Measurements from ENCODE around the gene ADARB2. TPM values are rescaled to one million over a fixed set of nuclear protein-coding genes. Genes with fewer than 3 reads are reported as not detected.

ADARB2 gene
- total and polyA plus RNA-seq, 4 donors: 0.55 to 0.70 (median 0.59) TPM; not detected in 1

DNA sequence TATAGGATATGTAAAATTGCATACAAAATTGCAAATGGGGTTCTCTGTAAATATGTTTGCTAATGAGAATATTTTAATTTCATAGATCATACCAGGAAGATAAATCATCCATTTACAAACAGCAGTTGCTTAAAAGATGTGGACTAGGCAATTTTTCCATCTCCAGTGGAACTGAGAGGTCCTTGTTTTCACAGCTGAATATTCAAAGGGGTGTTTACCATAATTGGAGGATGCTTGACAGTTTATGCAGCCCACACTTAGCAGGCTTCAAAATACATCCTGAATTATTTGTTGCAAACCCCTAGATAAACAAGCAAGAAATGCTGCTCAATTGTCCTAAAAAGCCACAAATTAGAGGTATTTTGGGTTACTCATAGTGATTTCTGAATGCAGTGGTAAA, 69.9 kb downstream of the ADARB2 start:
- Histone ChIP-seq H3K4me1 (ENCODE audit: control insufficient read depth in 4 of 4, insufficient read depth in 4 of 4, low read length in 3 of 4) (no peaks in the 10 kb centered on the region), H3K9ac (ENCODE audit: low read depth in 1 of 2, low read length in 2 of 2) (no peak overlapping the region)
- no peak for DNase-seq (ENCODE audit: low spot score)

GRCh38 chr10:1666147-1666546, 71.2 kb downstream of the ADARB2 start:
- no peak overlapping the region for H3K4me3 ChIP-seq (ENCODE audit: low read depth in 1 of 3, low read length in 3 of 3)
- TF ChIP-seq, protein P1, sequence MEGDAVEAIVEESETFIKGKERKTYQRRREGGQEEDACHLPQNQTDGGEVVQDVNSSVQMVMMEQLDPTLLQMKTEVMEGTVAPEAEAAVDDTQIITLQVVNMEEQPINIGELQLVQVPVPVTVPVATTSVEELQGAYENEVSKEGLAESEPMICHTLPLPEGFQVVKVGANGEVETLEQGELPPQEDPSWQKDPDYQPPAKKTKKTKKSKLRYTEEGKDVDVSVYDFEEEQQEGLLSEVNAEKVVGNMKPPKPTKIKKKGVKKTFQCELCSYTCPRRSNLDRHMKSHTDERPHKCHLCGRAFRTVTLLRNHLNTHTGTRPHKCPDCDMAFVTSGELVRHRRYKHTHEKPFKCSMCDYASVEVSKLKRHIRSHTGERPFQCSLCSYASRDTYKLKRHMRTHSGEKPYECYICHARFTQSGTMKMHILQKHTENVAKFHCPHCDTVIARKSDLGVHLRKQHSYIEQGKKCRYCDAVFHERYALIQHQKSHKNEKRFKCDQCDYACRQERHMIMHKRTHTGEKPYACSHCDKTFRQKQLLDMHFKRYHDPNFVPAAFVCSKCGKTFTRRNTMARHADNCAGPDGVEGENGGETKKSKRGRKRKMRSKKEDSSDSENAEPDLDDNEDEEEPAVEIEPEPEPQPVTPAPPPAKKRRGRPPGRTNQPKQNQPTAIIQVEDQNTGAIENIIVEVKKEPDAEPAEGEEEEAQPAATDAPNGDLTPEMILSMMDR (IDR thresholded peaks at IDR 0.05; ENCODE audit: low read depth, low read length, missing input control): no peak
- no peak for TF ChIP-seq HNF4G (IDR thresholded peaks at IDR 0.05)
- TF ChIP-seq JUND (IDR thresholded peaks at IDR 0.05): no peak
- no peak for TF ChIP-seq TAF1 (conservative IDR thresholded peaks at IDR 0.05)
- TF ChIP-seq, protein P2, sequence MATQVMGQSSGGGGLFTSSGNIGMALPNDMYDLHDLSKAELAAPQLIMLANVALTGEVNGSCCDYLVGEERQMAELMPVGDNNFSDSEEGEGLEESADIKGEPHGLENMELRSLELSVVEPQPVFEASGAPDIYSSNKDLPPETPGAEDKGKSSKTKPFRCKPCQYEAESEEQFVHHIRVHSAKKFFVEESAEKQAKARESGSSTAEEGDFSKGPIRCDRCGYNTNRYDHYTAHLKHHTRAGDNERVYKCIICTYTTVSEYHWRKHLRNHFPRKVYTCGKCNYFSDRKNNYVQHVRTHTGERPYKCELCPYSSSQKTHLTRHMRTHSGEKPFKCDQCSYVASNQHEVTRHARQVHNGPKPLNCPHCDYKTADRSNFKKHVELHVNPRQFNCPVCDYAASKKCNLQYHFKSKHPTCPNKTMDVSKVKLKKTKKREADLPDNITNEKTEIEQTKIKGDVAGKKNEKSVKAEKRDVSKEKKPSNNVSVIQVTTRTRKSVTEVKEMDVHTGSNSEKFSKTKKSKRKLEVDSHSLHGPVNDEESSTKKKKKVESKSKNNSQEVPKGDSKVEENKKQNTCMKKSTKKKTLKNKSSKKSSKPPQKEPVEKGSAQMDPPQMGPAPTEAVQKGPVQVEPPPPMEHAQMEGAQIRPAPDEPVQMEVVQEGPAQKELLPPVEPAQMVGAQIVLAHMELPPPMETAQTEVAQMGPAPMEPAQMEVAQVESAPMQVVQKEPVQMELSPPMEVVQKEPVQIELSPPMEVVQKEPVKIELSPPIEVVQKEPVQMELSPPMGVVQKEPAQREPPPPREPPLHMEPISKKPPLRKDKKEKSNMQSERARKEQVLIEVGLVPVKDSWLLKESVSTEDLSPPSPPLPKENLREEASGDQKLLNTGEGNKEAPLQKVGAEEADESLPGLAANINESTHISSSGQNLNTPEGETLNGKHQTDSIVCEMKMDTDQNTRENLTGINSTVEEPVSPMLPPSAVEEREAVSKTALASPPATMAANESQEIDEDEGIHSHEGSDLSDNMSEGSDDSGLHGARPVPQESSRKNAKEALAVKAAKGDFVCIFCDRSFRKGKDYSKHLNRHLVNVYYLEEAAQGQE (IDR thresholded peaks at IDR 0.05): no peak
- no peak for TF ChIP-seq YY1 (IDR thresholded peaks at IDR 0.05)
- TF ChIP-seq EGR1 (IDR thresholded peaks at IDR 0.05; ENCODE audit: low read depth in 2 of 2): no peak
- TF ChIP-seq GABPA (IDR thresholded peaks at IDR 0.05 in 1 of 2, conservative IDR thresholded peaks at IDR 0.05 in 1 of 2): no peak
- TF ChIP-seq HNF4A (conservative IDR thresholded peaks at IDR 0.05): no peak
- no peak for TF ChIP-seq RXRA (IDR thresholded peaks at IDR 0.05)
- TF ChIP-seq SP1 (IDR thresholded peaks at IDR 0.05): no peak
- TF ChIP-seq MAX (IDR thresholded peaks at IDR 0.05): no peak
- no peak for TF ChIP-seq FOXA2 (IDR thresholded peaks at IDR 0.05)
- no peak for TF ChIP-seq NR2F2 (IDR thresholded peaks at IDR 0.05)
- no peak for TF ChIP-seq RAD21 (IDR thresholded peaks at IDR 0.05)
- no peaks in the 10 kb centered on the region for H3K4me1 ChIP-seq (ENCODE audit: control insufficient read depth in 4 of 4, insufficient read depth in 4 of 4, low read length in 3 of 4)
- WGBS: 85% methylated on average over 20 of the region's 20 CpGs
- no peaks in the 10 kb centered on the region for H3K9me3 ChIP-seq (ENCODE audit: control insufficient read depth in 4 of 4, low read length in 3 of 4)
- H3K9ac ChIP-seq (ENCODE audit: low read depth in 1 of 2, low read length in 2 of 2): no peak overlapping the region
- DNase-seq (ENCODE audit: low spot score): no peak
- H3K27me3 ChIP-seq (ENCODE audit: control insufficient read depth in 4 of 4, insufficient read depth in 4 of 4, low read length in 3 of 4): no peaks in the 10 kb centered on the region
- no peaks in the 10 kb centered on the region for H3K36me3 ChIP-seq (ENCODE audit: control insufficient read depth in 4 of 4, insufficient read depth in 3 of 4, low read depth in 1 of 4, low read length in 3 of 4)
- H3K27ac ChIP-seq (ENCODE audit: low read depth in 1 of 2, low read length in 2 of 2): no peak overlapping the region

More for the DNA sequence above, 69.9 kb downstream of the ADARB2 start:
- Histone ChIP-seq H3K27me3 (ENCODE audit: control insufficient read depth in 4 of 4, insufficient read depth in 4 of 4, low read length in 3 of 4) (no peaks in the 10 kb centered on the region), H3K36me3 (ENCODE audit: control insufficient read depth in 4 of 4, insufficient read depth in 3 of 4, low read depth in 1 of 4, low read length in 3 of 4) (no peaks in the 10 kb centered on the region), H3K9me3 (ENCODE audit: control insufficient read depth in 4 of 4, low read length in 3 of 4) (no peaks in the 10 kb centered on the region), H3K27ac (ENCODE audit: low read depth in 1 of 2, low read length in 2 of 2) (no peak overlapping the region), H3K4me3 (ENCODE audit: low read depth in 1 of 3, low read length in 3 of 3) (no peak overlapping the region)
- TF ChIP-seq RXRA (IDR thresholded peaks at IDR 0.05) (no peak), GABPA (IDR thresholded peaks at IDR 0.05 in 1 of 2, conservative IDR thresholded peaks at IDR 0.05 in 1 of 2) (no peak), YY1 (IDR thresholded peaks at IDR 0.05) (no peak), NR2F2 (IDR thresholded peaks at IDR 0.05) (no peak), TAF1 (conservative IDR thresholded peaks at IDR 0.05) (no peak)
